ENCODE data around the gene MAMDC2.
"Not testable (repeated sequence)": the region's sequence is repeated elsewhere in the genome, so short reads cannot be mapped to it uniquely, and the experiment has no call there.

Gene MAMDC2

GRCh38 chr9:70034271-70034711, 9.4 kb upstream of the MAMDC2 start:
- no peaks in the 10 kb centered on the region for H3K27me3 ChIP-seq (ENCODE audit: control insufficient read depth, insufficient read depth, low read length, poor library complexity, severe bottlenecking)
- no peak overlapping the region for H3K4me3 ChIP-seq (ENCODE audit: insufficient read depth, low read depth, low read length)
- H3K27ac ChIP-seq (ENCODE audit: insufficient read depth, low read depth, low read length, poor library complexity, severe bottlenecking), result no peak overlapping the region
- 88 to 89% methylated on average over 2 of the region's 2 CpGs for WGBS, 2 experiments
- no peaks in the 10 kb centered on the region for H3K9me3 ChIP-seq (ENCODE audit: control insufficient read depth, low read length)
- no peaks in the 10 kb centered on the region for H3K36me3 ChIP-seq (ENCODE audit: control insufficient read depth, insufficient read depth, low read length)
- no peaks in the 10 kb centered on the region for H3K4me1 ChIP-seq (ENCODE audit: control insufficient read depth, insufficient read depth, low read length)

DNA sequence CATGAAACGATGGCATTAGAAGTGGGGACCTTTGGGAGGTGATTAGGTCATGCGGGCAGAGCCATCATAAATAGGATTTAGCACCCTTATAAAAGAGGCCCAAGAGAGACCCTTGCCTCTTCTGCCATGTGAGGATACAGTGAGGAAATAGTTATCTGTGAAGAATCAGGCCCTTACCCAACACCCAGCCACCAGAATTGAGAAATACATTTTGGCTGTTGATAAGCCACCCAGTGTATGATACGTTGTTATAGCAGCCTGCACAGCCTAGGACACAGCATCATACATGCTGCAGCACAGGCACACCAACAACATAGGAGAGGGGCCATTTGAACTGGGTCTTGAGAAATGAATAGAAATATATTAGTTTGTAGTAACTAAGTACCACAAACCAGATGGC, 8.0 kb upstream of the MAMDC2 start:
- Histone ChIP-seq H3K27me3 (ENCODE audit: control insufficient read depth, insufficient read depth, low read length, poor library complexity, severe bottlenecking) (no peaks in the 10 kb centered on the region), H3K4me3 (ENCODE audit: insufficient read depth, low read depth, low read length) (no peak overlapping the region), H3K36me3 (ENCODE audit: control insufficient read depth, insufficient read depth, low read length) (no peaks in the 10 kb centered on the region), H3K27ac (ENCODE audit: insufficient read depth, low read depth, low read length, poor library complexity, severe bottlenecking) (no peak overlapping the region), H3K9me3 (ENCODE audit: control insufficient read depth, low read length) (no peaks in the 10 kb centered on the region), H3K4me1 (ENCODE audit: control insufficient read depth, insufficient read depth, low read length) (no peaks in the 10 kb centered on the region)
- WGBS, 2 experiments, result 90 to 98% methylated on average over 3 of the region's 3 CpGs

DNA sequence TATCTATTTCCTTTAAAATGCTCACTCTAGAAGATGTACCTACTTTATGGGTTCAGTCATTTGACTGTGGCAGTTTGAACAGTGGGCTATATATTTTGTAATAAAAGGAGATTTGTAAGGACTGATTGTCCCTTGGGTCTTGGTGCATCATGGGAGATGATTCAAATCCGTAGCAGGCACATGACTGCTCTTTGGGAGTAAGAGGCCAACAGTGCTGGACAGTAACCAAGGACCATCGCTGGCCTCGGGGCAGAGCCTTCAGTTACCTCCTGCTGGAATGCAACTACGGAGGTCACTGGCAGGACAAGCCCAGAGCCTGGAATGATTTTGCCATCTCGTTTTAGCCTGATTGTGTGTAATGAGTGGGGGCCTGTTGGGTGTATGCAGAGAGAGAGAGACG, 7.0 kb upstream of the MAMDC2 start:
- H3K36me3 ChIP-seq (ENCODE audit: control insufficient read depth, insufficient read depth, low read length), result no peaks in the 10 kb centered on the region
- H3K27ac ChIP-seq (ENCODE audit: insufficient read depth, low read depth, low read length, poor library complexity, severe bottlenecking), result no peak overlapping the region
- H3K9me3 ChIP-seq (ENCODE audit: control insufficient read depth, low read length), result no peaks in the 10 kb centered on the region
- WGBS, 2 experiments, result 92 to 95% methylated on average over 6 of the region's 6 CpGs
- no peaks in the 10 kb centered on the region for H3K4me1 ChIP-seq (ENCODE audit: control insufficient read depth, insufficient read depth, low read length)
- H3K4me3 ChIP-seq (ENCODE audit: insufficient read depth, low read depth, low read length), result no peak overlapping the region
- H3K27me3 ChIP-seq (ENCODE audit: control insufficient read depth, insufficient read depth, low read length, poor library complexity, severe bottlenecking), result no peaks in the 10 kb centered on the region

DNA sequence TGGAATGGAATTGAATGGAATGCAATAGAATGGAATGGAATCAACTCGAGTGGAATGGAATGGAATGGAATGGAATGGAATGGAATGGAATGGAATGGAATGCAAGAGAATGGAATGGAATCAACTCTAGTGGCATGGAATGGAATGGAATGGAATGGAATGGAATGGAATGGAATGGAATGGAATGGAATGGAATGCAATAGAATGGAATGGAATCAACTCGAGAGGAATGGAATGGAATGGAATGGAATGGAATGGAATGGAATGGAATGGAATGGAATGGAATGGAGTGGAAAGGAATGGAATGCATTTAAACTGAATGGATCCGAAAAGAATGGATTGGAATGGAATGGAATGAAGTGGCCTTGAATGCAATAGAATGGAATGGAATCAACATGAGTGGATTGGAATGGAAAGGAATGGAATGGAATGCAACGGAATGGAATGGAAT, 5.5 kb upstream of the MAMDC2 start:
- 77 to 85% methylated on average over 4 of the region's 4 CpGs for WGBS, 2 experiments
- not testable (repeated sequence) for H3K36me3 ChIP-seq (ENCODE audit: control insufficient read depth, insufficient read depth, low read length); H3K9me3 ChIP-seq (ENCODE audit: control insufficient read depth, low read length); H3K4me1 ChIP-seq (ENCODE audit: control insufficient read depth, insufficient read depth, low read length); H3K27ac ChIP-seq (ENCODE audit: insufficient read depth, low read depth, low read length, poor library complexity, severe bottlenecking); H3K4me3 ChIP-seq (ENCODE audit: insufficient read depth, low read depth, low read length)
- peaks cover 12% of the 10 kb centered on the region for H3K27me3 ChIP-seq (ENCODE audit: control insufficient read depth, insufficient read depth, low read length, poor library complexity, severe bottlenecking)

- Histone ChIP-seq H3K36me3 (ENCODE audit: control insufficient read depth, insufficient read depth, low read length) (no peaks in the 10 kb centered on the region), H3K4me1 (ENCODE audit: control insufficient read depth, insufficient read depth, low read length) (peaks cover 13% of the 10 kb centered on the region), H3K27ac (ENCODE audit: insufficient read depth, low read depth, low read length, poor library complexity, severe bottlenecking) (no peak overlapping the region), H3K4me3 (ENCODE audit: insufficient read depth, low read depth, low read length) (no peak overlapping the region), H3K9me3 (ENCODE audit: control insufficient read depth, low read length) (no peaks in the 10 kb centered on the region), H3K27me3 (ENCODE audit: control insufficient read depth, insufficient read depth, low read length, poor library complexity, severe bottlenecking) (peaks cover 28% of the 10 kb centered on the region)
- 71 to 84% methylated on average over 3 of the region's 3 CpGs for WGBS, 2 experiments
Observed at GRCh38 chr9:70040376-70040903, 3.2 kb upstream of the MAMDC2 start.

GRCh38 chr9:70042461-70043215, 1.0 kb upstream of the MAMDC2 start:
- 90 to 92% methylated on average over 15 of the region's 15 CpGs for WGBS, 2 experiments
- H3K4me1 ChIP-seq (ENCODE audit: control insufficient read depth, insufficient read depth, low read length), result peaks cover 13% of the 10 kb centered on the region
- H3K27me3 ChIP-seq (ENCODE audit: control insufficient read depth, insufficient read depth, low read length, poor library complexity, severe bottlenecking), result peaks cover 30% of the 10 kb centered on the region
- H3K9me3 ChIP-seq (ENCODE audit: control insufficient read depth, low read length), result no peaks in the 10 kb centered on the region
- H3K36me3 ChIP-seq (ENCODE audit: control insufficient read depth, insufficient read depth, low read length), result no peaks in the 10 kb centered on the region
- peak overlapping the region; percentile 13 for H3K4me3 ChIP-seq (ENCODE audit: insufficient read depth, low read depth, low read length)
- H3K27ac ChIP-seq (ENCODE audit: insufficient read depth, low read depth, low read length, poor library complexity, severe bottlenecking), result peak overlapping the region; percentile 63

GRCh38 chr9:70043285-70043684, 363 bp upstream of the MAMDC2 start:
- Histone ChIP-seq H3K27me3 (ENCODE audit: control insufficient read depth, insufficient read depth, low read length, poor library complexity, severe bottlenecking) (peaks cover 30% of the 10 kb centered on the region), H3K4me3 (ENCODE audit: insufficient read depth, low read depth, low read length) (peak overlapping the region; percentile 44), H3K4me1 (ENCODE audit: control insufficient read depth, insufficient read depth, low read length) (peaks cover 13% of the 10 kb centered on the region), H3K27ac (ENCODE audit: insufficient read depth, low read depth, low read length, poor library complexity, severe bottlenecking) (peak overlapping the region; percentile 74), H3K36me3 (ENCODE audit: control insufficient read depth, insufficient read depth, low read length) (no peaks in the 10 kb centered on the region), H3K9me3 (ENCODE audit: control insufficient read depth, low read length) (no peaks in the 10 kb centered on the region)
- WGBS, 2 experiments, result 5% methylated on average over 7 of the region's 7 CpGs

DNA sequence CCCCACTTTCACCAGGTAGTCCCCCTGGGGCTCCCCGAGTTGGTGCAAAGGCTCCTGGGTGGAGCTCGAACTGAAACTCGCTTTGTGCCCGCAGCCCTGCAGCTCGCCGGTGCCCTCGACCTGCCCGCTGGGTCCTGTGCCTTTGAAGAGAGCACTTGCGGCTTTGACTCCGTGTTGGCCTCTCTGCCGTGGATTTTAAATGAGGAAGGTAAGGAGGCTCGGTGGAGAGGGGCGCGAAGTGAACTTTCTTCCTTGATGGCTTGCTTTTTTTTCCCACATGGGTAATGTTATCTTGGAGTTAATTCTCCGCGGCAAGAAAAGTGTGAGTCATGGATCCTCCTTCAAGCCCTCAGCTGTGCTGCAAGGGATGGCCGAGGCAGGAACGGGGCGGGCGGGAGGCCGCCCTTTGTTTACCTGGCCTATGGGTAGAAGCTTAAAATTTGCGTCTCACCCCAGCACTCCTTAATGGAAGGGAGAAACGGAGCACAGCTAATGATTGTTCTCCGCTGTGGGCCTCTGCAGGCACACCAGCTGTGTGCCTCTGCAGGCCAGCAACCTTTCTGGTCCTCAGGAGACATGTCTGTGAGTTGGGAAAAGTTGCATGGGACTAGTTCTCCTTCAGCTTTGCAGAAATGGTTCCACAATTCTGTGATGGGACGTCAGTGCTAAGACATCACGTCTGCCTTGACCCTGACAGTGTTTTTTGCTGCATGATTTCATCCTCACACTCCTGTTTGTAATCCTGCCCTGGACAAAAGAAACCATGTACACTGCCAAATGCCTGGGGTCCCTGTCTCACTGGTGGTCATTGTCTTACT, 1.1 kb downstream of the MAMDC2 start:
- Histone ChIP-seq H3K27me3 (ENCODE audit: control insufficient read depth, insufficient read depth, low read length, poor library complexity, severe bottlenecking) (peaks cover 30% of the 10 kb centered on the region), H3K4me1 (ENCODE audit: control insufficient read depth, insufficient read depth, low read length) (peaks cover 13% of the 10 kb centered on the region), H3K36me3 (ENCODE audit: control insufficient read depth, insufficient read depth, low read length) (no peaks in the 10 kb centered on the region), H3K4me3 (ENCODE audit: insufficient read depth, low read depth, low read length) (peak overlapping the region; percentile 44), H3K9me3 (ENCODE audit: control insufficient read depth, low read length) (no peaks in the 10 kb centered on the region), H3K27ac (ENCODE audit: insufficient read depth, low read depth, low read length, poor library complexity, severe bottlenecking) (no peak overlapping the region)
- WGBS, 2 experiments, result 7% methylated on average over 26 of the region's 26 CpGs

GRCh38 chr9:70045452-70045851, 1.8 kb downstream of the MAMDC2 start:
- no peaks in the 10 kb centered on the region for H3K36me3 ChIP-seq (ENCODE audit: control insufficient read depth, insufficient read depth, low read length)
- H3K9me3 ChIP-seq (ENCODE audit: control insufficient read depth, low read length), result no peaks in the 10 kb centered on the region
- no peak overlapping the region for H3K4me3 ChIP-seq (ENCODE audit: insufficient read depth, low read depth, low read length)
- H3K27me3 ChIP-seq (ENCODE audit: control insufficient read depth, insufficient read depth, low read length, poor library complexity, severe bottlenecking), result peaks cover 30% of the 10 kb centered on the region
- 91 to 94% methylated on average over 4 of the region's 4 CpGs for WGBS, 2 experiments
- H3K4me1 ChIP-seq (ENCODE audit: control insufficient read depth, insufficient read depth, low read length), result peaks cover 13% of the 10 kb centered on the region
- no peak overlapping the region for H3K27ac ChIP-seq (ENCODE audit: insufficient read depth, low read depth, low read length, poor library complexity, severe bottlenecking)
